Spleen (tissue), 7 donors: ENCODE results near the gene CHRNA9.

Experiments used
- CTCF ChIP-seq, 11 experiments: fragments of 200-600 bp in 7 of 11; fragments of 450-650 bp in 4 of 11; sonication (generic) in 4 of 11; IDR thresholded peaks in 8 of 11; conservative IDR thresholded peaks in 3 of 11; 1 replicate in 7 of 11; 2 replicates in 4 of 11; pipeline versions ENCODE4 v1.4.0 to v1.8.0; 2016 to 2021; ENCODE audit warnings: antibody characterized with exemption in 11 of 11, inconsistent platforms in 4 of 11, mild to moderate bottlenecking in 1 of 11
- POLR2A ChIP-seq, 3 donors: fragments of 450-650 bp; IDR thresholded peaks; one replicate each; pipeline ENCODE4 v1.5.1; 2017; ENCODE audit warnings: antibody characterized with exemption in 3 of 3, mild to moderate bottlenecking in 1 of 3
- POLR2AphosphoS5 ChIP-seq, 3 donors: sonication (generic); formaldehyde crosslinking; IDR thresholded peaks; one replicate each; pipeline ENCODE4 v1.5.1; 2017; ENCODE audit warnings: antibody characterized with exemption in 3 of 3
- donor health status: DM: no; HTN: no; CAD: no; lungs with moderate emphysema.
- donor health status: DM: no; HTN: no; CAD: no.
- donor health status: DM: no; HTN: no; CAD: no.

- TF ChIP-seq POLR2A (IDR thresholded peaks at IDR 0.05) (no peak), CTCF (IDR thresholded peaks at IDR 0.05 in 8 of 11, conservative IDR thresholded peaks at IDR 0.05 in 3 of 11) (no peak), POLR2AphosphoS5 (IDR thresholded peaks at IDR 0.05) (no peak)
These were observed 20.0 kb downstream of the CHRNA9 start for GRCh38 chr4:40355131-40355530.
